GM18858 (cell line): ENCODE measurements around the gene ISCA1.

Source experiments
- ATAC-seq: cut with Tn5 transposase; IDR thresholded peaks from one replicate; pipeline ENCODE4 v1.9.1; 2021; ENCODE audit not compliant: unreplicated experiment

ISCA1 gene

DNA sequence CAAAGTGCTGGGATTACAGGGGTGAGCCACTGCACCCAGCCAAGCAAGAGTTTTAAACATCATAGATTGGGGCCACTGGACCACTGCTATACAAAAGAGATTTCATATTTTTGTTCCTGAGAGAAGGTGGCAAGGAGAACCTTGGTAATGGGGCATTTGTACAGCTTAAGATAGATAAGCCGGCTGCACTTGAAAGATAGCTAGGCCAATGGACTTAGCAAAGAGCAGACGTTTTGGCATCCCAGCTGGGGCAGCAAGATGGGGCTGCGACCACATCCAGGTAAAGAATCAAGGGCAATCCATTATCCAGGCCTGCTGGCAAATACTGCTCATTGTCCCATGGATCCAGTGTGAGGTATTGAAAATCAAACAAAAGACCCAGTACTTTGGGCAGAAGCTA, 3.9 kb upstream of the ISCA1 start:
- ATAC-seq: no peak

DNA sequence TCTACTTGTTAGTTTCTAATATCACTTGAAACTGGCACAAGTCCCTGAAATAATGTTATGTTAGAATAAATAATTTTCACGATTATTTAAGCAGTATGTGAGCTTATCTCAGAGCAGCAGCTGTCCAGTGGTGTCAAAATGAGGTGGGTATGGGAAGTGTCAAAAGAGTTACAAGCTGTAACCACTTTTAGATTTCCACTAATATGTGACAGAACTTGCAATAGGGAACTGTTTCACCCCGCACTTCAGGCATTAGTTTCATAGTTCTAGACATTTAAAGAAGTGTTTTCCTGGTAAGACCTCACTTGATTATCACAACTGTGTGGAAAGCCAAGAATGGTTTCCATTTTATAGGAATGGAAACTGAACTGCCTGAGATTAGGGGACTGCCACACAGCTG, 2.9 kb upstream of the ISCA1 start:
- no peak for ATAC-seq

DNA sequence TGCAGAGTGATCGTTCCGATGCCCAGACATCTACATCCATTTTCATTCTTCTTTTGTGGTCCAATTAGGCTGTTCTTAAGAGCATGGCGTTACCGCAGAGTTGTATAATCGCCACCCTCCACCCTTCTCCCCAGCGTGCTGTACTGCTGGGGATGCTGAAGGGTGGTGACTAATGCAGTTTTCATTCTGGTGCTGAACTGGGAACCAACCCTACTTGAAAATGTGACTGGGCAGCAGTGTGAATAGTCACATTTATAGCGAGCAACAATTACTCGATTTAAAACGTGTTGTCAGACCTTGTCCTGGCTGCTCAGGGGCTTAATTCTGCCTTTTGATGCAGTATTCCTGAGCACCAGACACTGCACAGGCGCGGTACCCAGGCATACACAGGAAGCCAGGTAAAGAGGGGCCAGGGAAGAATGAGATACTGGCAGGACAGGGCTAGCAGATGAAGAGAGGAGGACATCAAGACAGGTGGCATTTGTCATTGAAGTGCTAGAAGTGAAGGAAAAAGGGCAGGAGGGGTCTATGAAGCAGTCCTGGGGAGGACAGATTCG, 719 bp upstream of the ISCA1 start:
- ATAC-seq: peak; percentile 12

DNA sequence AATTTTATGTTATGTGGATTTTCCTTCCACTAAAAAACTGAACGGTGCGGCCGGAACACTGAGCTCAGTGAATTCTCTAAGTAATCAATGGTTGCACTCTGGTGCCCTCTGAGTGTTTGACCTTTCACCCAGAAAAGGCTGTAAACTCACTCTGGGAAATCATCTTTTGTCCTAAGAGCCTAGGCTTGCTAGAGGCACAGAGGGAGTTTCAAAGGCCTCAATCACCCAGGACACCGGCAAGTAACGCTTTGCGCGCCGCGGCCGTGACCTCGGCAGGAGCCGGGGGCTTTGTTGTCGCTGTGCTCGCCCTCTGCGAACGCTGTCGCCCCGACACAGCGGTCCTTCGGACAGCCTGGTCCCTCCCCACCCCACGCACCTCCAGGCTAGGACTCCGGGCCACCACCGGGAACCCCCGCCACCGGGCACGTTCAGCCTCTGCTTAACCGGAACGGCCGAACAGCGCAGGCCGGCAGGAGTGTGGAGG, 703 bp downstream of the ISCA1 start:
- ATAC-seq: no peak

DNA sequence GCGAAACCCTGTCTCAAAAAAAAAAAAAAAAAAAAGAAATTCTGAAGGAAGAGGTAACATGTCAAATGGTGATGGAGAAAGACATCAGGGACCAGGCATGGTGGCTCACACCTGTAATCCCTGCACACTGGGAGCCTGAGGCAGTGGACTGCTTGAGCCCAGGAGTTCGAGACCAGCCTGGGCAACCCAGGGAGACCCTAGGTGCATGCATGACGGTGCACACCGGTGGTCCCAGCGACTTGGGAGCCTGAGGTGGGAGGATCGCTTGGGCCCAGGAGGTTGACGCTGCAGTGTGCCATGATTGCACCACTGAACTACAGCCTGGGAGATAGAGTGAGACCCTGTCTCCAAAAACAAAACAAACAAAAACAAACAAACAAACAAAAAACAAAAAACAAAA, 1.8 kb downstream of the ISCA1 start:
- no peak for ATAC-seq

DNA sequence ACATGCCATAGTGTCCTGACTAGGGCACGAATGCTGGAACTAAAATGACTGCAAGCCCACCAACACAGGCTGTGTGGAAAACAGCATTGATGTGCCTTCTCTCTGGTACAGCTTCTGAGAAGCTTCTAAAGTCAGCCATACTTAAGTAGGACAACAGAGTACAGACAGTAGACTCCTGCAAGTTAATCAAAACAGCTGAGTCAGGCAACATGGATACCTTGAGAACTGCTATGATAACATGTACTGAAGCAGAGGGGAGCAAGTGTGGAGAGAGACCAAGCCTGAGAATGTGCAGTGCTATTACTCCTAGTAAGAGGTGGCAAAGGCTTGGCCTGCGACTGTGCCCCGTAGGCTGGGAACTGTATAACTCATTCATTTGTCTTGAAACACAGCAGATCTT, 2.5 kb downstream of the ISCA1 start:
- ATAC-seq: no peak

DNA sequence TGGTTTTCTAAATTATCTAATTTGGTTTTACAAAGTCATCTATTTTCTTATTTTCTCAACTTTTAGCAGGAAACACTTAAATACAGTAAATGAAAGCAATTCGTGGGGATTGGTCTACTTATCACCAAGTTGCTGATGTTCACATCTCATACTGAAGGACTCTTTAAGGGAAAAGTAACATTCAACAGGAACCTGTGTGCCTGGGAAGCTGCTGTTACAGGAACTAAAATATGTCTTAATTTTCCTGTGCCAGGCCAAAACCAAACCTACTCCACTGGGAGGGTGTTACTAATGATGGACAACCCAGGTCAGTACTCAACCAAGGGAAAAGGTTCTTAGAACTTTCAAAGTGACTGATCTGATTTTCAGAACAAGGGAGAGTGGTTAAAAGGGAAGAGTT, 5.3 kb downstream of the ISCA1 start:
- no peak for ATAC-seq

DNA sequence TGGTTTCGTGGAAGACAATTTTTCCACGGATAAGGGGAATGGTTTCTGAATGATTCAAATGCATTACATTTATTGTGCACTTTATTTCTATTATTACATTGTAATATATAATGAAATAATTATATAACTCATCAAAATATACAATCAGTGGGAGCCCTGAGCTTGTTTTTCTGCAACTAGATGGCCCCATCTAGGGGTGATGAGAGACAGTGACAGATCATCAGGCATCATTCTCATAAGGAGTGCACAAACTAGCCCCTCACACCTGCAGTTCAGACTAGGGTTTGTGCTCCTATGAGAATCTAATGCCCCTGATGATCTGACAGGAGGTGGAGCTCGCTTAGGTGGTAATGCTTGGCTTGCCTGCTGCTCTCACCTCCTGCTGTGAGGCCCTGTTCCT, 6.4 kb downstream of the ISCA1 start:
- no peak for ATAC-seq

DNA sequence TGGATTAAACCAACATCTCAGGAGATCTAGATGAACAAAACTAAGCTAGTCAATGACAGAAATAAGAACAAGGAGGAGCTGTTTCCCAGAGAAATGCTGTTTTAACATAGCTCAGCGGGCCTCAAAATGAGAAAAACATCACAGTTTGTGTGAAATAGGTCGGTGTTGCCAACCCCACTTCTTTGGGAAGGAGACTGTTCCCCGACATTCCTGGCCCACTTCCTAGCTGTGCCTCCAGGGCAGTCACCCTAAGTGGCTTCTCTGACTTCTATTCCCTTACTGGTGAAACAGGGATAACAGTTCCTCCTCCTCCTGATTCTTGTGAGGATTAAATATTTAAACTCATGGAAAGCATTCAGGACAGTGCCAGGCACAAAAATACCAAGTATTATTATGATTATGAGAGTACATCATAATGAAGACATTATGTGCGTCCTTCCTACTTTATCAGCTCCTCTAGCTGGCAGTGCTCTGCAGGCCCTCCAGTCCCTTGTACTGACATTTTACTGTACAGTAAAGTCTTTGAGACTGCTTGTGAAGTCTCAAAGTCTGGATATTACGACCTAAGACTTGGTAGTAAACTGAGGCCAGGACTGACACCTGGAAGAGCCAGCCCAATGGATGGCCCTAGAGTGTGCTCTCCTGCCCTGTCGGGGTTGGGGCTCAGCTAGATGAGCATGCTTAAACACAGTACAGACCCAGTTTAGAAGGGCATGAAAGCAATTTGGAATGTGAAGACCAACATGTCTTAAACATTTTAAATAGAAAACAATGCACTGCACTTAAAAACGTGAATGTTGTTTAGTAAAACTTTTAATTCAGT, 7.3 kb downstream of the ISCA1 start:
- ATAC-seq: no peak

DNA sequence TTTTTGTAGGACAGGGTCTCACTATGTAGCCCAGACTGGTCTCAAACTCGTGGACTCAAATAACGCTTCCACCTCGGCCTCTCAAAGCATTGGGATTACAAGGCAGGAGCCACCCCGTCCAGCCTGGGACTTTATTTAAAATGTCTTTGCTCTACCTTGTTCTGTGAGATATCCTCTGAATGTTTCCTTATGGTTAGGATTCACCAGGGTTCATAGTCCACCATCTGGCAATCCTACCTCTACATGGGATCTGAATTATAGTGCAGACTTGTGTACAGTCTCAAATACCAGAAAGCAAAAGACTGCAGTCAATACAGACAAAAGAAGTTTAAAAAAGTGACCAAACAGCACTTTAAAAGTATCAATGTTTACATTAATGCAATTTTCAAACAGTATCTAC, 10.1 kb downstream of the ISCA1 start:
- ATAC-seq: no peak

DNA sequence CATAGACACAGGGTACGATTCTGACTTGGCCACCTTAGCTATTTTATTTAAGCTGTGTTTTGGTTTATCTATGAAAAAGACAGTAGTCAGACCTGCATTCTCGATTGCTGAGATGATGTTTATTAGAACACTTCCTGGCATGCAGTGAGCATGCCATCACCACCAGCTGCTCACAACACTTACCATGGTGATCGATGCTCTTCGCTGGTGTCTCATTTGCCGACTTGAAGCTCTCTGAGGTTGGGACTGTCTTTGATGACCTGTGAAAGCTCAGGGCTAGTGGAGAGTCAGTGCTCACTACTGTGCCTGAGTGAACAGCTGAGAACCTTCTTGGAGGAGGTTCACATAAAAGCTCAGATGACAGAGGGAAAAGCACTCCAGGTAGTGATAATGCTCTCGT, 18.5 kb downstream of the ISCA1 start:
- ATAC-seq: no peak

DNA sequence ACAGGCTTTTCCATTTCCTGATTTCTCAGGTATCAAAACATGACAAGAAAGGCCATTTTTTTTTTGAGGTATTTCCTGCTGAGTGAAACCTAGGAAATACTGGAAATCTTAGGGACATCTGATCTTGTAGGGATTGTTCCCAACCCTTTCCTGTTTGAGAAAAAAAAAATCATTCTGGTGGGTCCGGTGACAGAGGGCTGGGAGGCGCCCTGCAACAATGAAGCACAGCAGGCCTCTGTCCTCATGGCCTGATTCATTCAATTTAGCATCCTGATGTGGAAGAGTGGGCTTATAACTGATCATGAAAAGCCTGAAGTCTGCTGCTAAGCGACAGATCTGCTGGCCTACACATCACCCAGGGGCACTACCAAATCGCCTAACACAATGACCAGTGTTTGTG, 19.8 kb downstream of the ISCA1 start:
- no peak for ATAC-seq

DNA sequence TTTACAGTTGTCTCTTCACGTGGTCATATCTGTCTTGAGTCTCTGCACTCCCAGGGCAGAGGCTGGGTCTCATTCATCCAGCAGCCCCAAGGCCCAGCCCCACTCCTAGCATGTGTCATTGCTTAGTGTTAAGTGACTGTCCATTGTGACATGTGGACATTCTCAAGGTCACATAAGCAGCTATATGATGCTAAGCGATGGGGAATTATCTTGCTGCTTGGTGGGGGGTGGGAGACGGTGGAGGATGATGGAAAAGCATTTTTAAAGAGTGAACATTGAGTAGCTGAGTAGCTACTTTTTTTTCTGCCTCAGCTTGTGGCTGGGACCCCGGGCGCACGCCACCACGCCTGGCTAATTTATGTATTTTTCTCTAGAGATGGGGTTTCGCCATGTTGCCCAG, 22.8 kb downstream of the ISCA1 start, which contains the start of gene C9orf153:
Gene C9orf153, minus strand, starts transcription at position 101 of the 400 bp plus-strand sequence. CDS start 30,054 bp downstream, outside the sequence.
- no peak for ATAC-seq

DNA sequence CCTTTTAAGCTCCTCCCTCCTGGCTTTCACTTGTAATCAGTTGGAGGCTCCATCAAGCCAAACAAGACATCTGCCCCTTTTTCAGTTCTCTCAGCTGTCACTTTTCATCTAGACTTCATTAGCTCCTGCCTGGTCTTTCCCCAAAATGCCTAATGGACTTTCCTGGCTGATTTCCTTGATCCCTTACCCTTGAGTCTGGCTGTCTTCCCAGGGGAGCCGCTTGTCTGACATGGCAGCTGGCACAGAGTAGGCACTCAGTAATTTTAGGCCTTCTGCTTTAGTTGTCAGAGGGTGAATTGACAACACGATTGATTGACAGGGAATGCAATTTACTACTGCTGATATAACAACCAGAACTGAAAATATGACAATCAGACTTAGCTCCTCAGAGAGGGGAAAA, 24.9 kb downstream of the ISCA1 start:
- ATAC-seq: no peak

DNA sequence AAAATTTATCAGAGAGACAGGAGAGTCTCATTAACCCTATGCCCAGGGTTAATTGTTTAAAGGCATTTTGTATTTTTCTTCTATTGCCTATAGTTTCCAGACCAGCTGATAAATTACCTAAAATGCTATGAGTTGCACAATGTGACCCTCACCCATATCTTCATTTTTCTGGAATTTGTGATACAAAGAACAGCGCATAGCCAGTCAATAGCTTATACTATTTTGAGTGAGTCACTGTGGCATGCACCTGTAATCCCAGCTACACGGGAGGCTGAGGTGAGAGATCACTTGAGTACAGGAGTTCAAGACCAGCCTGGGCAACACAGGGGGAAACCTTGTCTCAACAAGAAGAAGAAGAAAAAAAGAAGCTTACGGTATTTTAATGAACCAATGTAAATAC, 25.7 kb downstream of the ISCA1 start:
- no peak for ATAC-seq

DNA sequence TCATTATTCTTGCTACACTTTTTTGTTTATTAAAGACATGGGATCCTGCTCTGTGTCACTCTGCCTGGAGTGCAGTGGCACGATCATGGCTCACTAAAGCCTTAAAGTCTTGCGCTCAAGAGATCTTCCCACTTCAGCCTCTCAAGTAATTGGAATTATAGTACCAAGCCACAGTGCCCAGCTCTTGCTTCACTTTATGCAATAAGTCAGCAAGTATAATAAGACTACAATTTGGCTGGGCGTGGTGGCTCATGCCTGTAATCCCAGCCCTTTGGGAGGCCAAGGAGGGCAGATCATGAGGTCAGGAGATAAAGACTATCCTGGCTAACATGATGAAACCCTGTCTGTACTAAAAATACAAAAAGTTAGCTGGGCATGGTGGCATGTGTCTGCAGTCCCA, 28.8 kb downstream of the ISCA1 start:
- ATAC-seq: no peak

DNA sequence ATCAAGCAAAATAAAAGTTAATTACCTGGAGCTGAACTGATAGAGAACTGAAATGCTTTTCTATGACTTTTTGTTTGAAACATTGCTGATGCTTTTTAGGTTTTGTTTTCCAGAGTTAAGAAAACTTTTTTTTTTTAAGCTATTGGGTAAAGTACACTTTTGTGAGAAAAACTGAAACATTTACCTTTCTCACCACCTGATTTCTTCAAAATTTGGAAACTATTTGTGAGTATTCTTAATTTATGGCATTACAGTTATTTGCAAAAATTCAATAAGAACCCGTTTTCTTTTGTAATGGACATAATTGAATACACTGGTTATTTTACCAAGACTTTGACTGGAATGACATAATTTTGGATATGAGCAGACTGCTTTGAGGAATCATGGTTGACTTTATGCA, 29.5 kb downstream of the ISCA1 start:
- ATAC-seq: no peak

DNA sequence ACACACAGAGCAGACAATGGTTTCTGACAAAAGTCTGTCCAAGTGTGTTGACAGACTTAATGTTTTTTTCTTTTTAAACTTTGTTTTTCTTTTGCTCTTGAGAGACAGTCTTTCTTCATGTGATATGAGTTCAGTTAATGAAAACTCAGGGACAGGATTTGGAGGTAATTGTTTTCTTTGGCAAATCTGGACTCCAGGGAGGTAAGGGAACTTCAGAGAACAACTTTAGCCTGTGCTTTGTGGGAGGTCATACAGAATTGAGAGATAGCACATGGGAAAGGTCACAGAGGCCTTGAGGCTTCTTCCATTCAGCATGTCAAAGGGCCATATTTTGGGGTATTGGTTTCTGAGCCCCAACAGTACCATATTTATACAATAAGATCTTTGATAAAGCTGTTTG, 32.2 kb downstream of the ISCA1 start:
- no peak for ATAC-seq

DNA sequence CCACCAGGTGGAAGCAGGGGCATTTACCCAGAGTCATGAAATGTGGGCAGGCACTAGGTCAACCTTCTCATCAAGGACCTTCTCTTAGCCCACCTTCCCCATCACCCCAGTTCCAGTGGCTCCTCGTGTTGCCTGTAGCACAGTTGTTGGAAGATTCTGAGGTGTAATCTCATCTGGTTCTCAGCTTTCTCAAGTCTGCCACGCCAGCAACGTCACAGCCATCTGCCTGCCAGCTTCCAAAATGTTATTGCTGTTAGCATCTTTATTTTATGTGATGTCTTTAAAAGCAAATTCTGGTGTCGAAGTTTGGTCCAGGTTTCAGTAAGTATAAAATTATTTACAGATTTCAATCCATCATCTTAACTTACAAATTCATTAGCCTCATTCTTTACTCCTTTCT, 33.6 kb downstream of the ISCA1 start:
- ATAC-seq: no peak

DNA sequence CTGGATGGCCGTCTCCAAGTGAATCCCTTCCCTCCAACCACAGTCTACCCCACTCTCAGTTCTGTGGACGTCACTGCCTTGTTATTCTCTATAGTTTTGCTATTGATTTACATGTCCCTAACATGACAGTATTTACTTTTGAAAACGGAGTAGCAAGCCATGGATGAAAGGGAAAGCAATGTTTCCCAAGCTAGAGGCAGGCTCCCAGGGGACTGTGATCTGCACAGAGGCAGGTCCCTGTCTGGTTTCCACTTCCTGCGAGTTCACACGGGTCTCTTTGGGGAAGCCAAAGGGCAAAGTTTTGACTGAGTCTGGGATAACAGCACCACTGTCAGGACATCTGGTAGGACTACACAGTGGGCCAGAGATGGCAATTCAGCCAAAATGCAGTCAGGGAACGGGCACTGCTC, 35.6 kb downstream of the ISCA1 start:
- peak; percentile 73 for ATAC-seq

DNA sequence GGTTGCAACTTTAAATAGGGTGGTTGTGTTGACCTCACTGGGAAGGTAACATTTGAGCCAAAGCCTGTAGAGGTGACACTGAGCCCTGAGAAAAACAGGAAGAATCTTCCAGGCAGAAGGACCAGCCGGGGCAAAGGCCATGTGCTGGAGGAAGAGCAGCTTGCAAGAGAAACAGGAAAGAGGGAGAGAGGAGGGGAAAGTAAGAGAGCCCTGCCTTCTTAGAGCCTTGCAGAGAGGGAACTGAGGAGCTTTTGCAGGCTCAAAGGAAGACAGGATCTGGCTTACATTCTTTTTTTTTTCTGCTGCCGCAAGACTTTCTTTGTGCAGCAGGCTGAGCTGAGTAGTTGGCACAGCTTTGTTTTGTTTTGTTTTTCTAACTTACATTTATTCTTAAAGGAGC, 40.3 kb downstream of the ISCA1 start:
- no peak for ATAC-seq

DNA sequence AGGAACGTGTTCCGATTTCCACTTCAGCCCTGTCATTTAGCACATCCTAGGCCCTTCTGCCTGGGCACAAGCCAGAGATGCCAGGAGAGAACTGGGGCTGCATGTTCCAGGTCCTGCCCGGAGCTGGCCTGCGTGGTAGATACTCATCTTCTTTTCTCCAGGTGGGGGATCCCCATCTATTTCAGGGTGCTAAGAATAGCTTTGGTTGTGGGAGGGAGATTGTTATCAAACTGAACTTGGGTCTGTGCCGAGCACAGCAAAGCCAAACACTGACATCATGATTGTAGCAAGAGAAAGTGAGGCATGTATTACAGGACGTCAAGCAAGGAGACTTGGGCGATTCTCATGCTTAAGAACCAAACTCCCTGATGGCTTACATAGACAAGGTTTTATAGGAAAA, 41.1 kb downstream of the ISCA1 start:
- ATAC-seq: no peak
